Left renal pelvis (tissue), 4 donors: ENCODE measurements around the gene MSI2. TPM values are rescaled to one million over a fixed set of nuclear protein-coding genes. Genes with fewer than 3 reads are reported as not detected.

Experiments
- DNase-seq, 4 donors: peaks; one replicate each; pipeline ENCODE4 v3.0.0-alpha.2; 2013; ENCODE audit warnings: low read depth in 4 of 4, low spot score in 3 of 4
- polyA plus RNA-seq, 4 donors: library from polyadenylated mRNA; unstranded; fragments of 120-200 nt; gene quantifications; one replicate each; pipeline ENCODE4 v1.2.1, GENCODE V29; 2013; ENCODE audit not compliant: insufficient read length in 4 of 4

MSI2 gene
- polyA plus RNA-seq, 4 donors, result 46.8 to 107 (median 97.2) TPM

GRCh38 chr17:57447990-57448758 lies 191.9 kb downstream of the MSI2 start:
- DNase-seq, result no peak

- no peak for DNase-seq
Measured at GRCh38 chr17:57448759-57449283, 192.5 kb downstream of the MSI2 start.

GRCh38 chr17:57451191-57451590 lies 194.9 kb downstream of the MSI2 start:
- no peak for DNase-seq

- DNase-seq, result no peak
Measured at GRCh38 chr17:57451643-57452042, 195.3 kb downstream of the MSI2 start.

GRCh38 chr17:57453841-57454425 lies 197.6 kb downstream of the MSI2 start:
- DNase-seq, result no peak

- DNase-seq, result no peak
Measured at GRCh38 chr17:57454729-57455062, 198.4 kb downstream of the MSI2 start.

- DNase-seq, result no peak
Measured at GRCh38 chr17:57455063-57455914, 199.0 kb downstream of the MSI2 start.

- DNase-seq, result no peak
Measured at GRCh38 chr17:57456622-57457021, 200.3 kb downstream of the MSI2 start.

GRCh38 chr17:57457188-57457587 lies 200.9 kb downstream of the MSI2 start:
- DNase-seq, result no peak

- no peak for DNase-seq
Measured at GRCh38 chr17:57458718-57459285, 202.5 kb downstream of the MSI2 start.

- no peak for DNase-seq
Measured at GRCh38 chr17:57459286-57459915, 203.1 kb downstream of the MSI2 start.

- no peak for DNase-seq
Measured at GRCh38 chr17:57461082-57461481, 204.8 kb downstream of the MSI2 start.

- no peak for DNase-seq
Measured at GRCh38 chr17:57462007-57462579, 205.8 kb downstream of the MSI2 start.

GRCh38 chr17:57463103-57463885 lies 207.0 kb downstream of the MSI2 start:
- no peak for DNase-seq

GRCh38 chr17:57464191-57464864 lies 208.0 kb downstream of the MSI2 start:
- no peak for DNase-seq

- DNase-seq, result no peak
Measured at GRCh38 chr17:57465610-57466009, 209.3 kb downstream of the MSI2 start.

- no peak for DNase-seq
Measured at GRCh38 chr17:57466017-57466471, 209.7 kb downstream of the MSI2 start.

GRCh38 chr17:57466521-57466920 lies 210.2 kb downstream of the MSI2 start:
- no peak for DNase-seq

GRCh38 chr17:57467226-57467625 lies 210.9 kb downstream of the MSI2 start:
- no peak for DNase-seq
